WTC11 (cell line): ENCODE data around the gene SYTL5. TPM values are rescaled to one million over a fixed set of nuclear protein-coding genes. Genes with fewer than 3 reads are reported as not detected.

Source experiments
- ATAC-seq: fragments of 200-7000 bp; cut with Tn5 transposase; 2 replicates; pipeline ENCODE4 v1.10.0; 2021; ENCODE audit warnings: mild to moderate bottlenecking, moderate library complexity
- CTCF ChIA-PET: fragments of 300-600 bp; sonication (Branson Sonifier 250); formaldehyde crosslinking; loops from one replicate; lab custom pipeline; 2021; ENCODE audit warnings: antibody characterized with exemption; lab: Charles Lee
- POLR2A ChIA-PET: fragments of 350-600 bp; sonication (Branson Sonifier 250); formaldehyde crosslinking; loops from one replicate; lab custom pipeline; 2021; ENCODE audit warnings: antibody characterized with exemption; lab: Charles Lee
- DNase-seq: peaks from one replicate; pipeline ENCODE4 v3.0.0; 2021; ENCODE audit warnings: low spot score
- H3K27ac Mint-ChIP-seq: 2 replicates; pipeline ENCODE4 v1.8.0; 2021; ENCODE audit warnings: mixed read lengths
- H3K27me3 Mint-ChIP-seq: 2 replicates; pipeline ENCODE4 v1.8.0; 2021; ENCODE audit warnings: low read depth, mild to moderate bottlenecking, moderate library complexity, mixed read lengths
- H3K36me3 Mint-ChIP-seq: 2 replicates; pipeline ENCODE4 v1.8.0; 2021; ENCODE audit warnings: mixed read lengths
- H3K4me1 Mint-ChIP-seq: 2 replicates; pipeline ENCODE4 v1.8.0; 2022; ENCODE audit warnings: mixed read lengths
- H3K4me3 Mint-ChIP-seq: 2 replicates; pipeline ENCODE4 v1.8.0; 2021; ENCODE audit warnings: mild to moderate bottlenecking, moderate library complexity, mixed read lengths
- H3K9me3 Mint-ChIP-seq: 2 replicates; pipeline ENCODE4 v1.8.0; 2021; ENCODE audit warnings: mixed read lengths
- CBFB ChIP-seq: sonication (generic); formaldehyde crosslinking; IDR thresholded peaks from 2 replicates; pipeline ENCODE4 v1.8.1; 2022; ENCODE audit warnings: mild to moderate bottlenecking, low read depth, missing genetic modification reagents
- ESRRA ChIP-seq: sonication (generic); formaldehyde crosslinking; IDR thresholded peaks from 2 replicates; pipeline ENCODE4 v1.8.1; 2022; ENCODE audit warnings: mild to moderate bottlenecking, missing genetic modification reagents, borderline replicate concordance
- ETV6 ChIP-seq: sonication (generic); formaldehyde crosslinking; IDR thresholded peaks from 2 replicates; pipeline ENCODE4 v1.8.1; 2022; ENCODE audit warnings: mild to moderate bottlenecking, missing genetic modification reagents
- GTF2I ChIP-seq: fragments of 250-450 bp; sonication (Bioruptor Pico); conservative IDR thresholded peaks from 2 replicates; pipeline ENCODE4 v1.4.0; 2021; ENCODE audit warnings: mild to moderate bottlenecking
- RORB ChIP-seq: fragments of 250-450 bp; sonication (Bioruptor Pico); IDR thresholded peaks from 2 replicates; pipeline ENCODE4 v1.9.0; 2021; ENCODE audit warnings: mild to moderate bottlenecking
- SMAD4 ChIP-seq: sonication (generic); formaldehyde crosslinking; IDR thresholded peaks from 2 replicates; pipeline ENCODE4 v1.8.0; 2022; ENCODE audit warnings: mild to moderate bottlenecking, missing genetic modification reagents
- SOX15 ChIP-seq: fragments of 250-450 bp; sonication (Bioruptor Pico); IDR thresholded peaks from 2 replicates; pipeline ENCODE4 v1.9.0; 2021; ENCODE audit warnings: mild to moderate bottlenecking
- SP1 ChIP-seq: sonication (generic); formaldehyde crosslinking; conservative IDR thresholded peaks from 2 replicates; pipeline ENCODE4 v1.8.1; 2022; ENCODE audit warnings: missing genetic modification reagents
- TCF7 ChIP-seq: sonication (generic); formaldehyde crosslinking; IDR thresholded peaks from 2 replicates; pipeline ENCODE4 v1.8.0; 2022; ENCODE audit warnings: mild to moderate bottlenecking, low read depth, missing genetic modification reagents, moderate library complexity
- TP53 ChIP-seq: sonication (generic); formaldehyde crosslinking; IDR thresholded peaks from 2 replicates; pipeline ENCODE4 v1.8.1; 2023; ENCODE audit warnings: mild to moderate bottlenecking, missing genetic modification reagents
- ZBTB21 ChIP-seq: sonication (generic); formaldehyde crosslinking; IDR thresholded peaks from 2 replicates; pipeline ENCODE4 v1.8.1; 2023; ENCODE audit warnings: mild to moderate bottlenecking, missing genetic modification reagents, borderline replicate concordance
- ZNF232 ChIP-seq: sonication (generic); formaldehyde crosslinking; IDR thresholded peaks from 2 replicates; pipeline ENCODE4 v1.8.0; 2022; ENCODE audit warnings: mild to moderate bottlenecking, missing genetic modification reagents
- total RNA-seq: library from RNA; stranded (reverse); gene quantifications from 3 replicates; pipeline ENCODE4 v1.2.3, GENCODE V29; 2021
- TF ChIP-seq, protein P1 (sequence below): sonication (generic); formaldehyde crosslinking; IDR thresholded peaks from 2 replicates; pipeline ENCODE4 v1.8.1; 2022; ENCODE audit warnings: low read depth, mild to moderate bottlenecking, moderate library complexity, missing genetic modification reagents, borderline replicate concordance
- TF ChIP-seq, protein P2 (sequence below): sonication (generic); formaldehyde crosslinking; IDR thresholded peaks from 2 replicates; pipeline ENCODE4 v1.8.1; 2022; ENCODE audit warnings: mild to moderate bottlenecking, moderate library complexity, missing genetic modification reagents
- TF ChIP-seq, protein P3 (sequence below): sonication (generic); formaldehyde crosslinking; IDR thresholded peaks from 2 replicates; pipeline ENCODE4 v1.8.1; 2023; ENCODE audit warnings: mild to moderate bottlenecking, missing genetic modification reagents, moderate library complexity
- TF ChIP-seq, protein P4 (sequence below): sonication (generic); formaldehyde crosslinking; IDR thresholded peaks from 2 replicates; pipeline ENCODE4 v1.8.1; 2023; ENCODE audit warnings: mild to moderate bottlenecking, missing genetic modification reagents

Gene SYTL5
- total RNA-seq, 1 experiment from 2014 or later: 0.26 TPM

DNA sequence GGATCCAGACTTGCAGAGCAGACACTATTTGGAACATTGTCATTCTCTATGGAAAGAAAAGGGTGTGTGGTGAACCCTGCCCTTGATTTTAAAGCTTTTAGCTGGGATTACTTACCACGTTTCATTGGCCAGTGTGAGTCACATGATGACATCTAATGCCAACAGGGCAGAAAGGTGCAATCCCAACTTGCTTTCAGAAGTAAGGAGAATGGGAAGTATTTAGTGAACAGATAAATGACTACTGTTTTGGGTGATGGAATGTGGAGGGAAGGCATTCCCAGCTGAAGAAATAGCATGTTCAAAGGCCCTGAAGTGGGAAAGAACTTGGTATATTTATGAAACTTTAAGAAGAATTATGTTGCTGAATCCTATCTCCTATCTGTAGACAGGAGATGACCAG is 44.5 kb downstream of the SYTL5 start (continued):
- TF ChIP-seq, protein P1, sequence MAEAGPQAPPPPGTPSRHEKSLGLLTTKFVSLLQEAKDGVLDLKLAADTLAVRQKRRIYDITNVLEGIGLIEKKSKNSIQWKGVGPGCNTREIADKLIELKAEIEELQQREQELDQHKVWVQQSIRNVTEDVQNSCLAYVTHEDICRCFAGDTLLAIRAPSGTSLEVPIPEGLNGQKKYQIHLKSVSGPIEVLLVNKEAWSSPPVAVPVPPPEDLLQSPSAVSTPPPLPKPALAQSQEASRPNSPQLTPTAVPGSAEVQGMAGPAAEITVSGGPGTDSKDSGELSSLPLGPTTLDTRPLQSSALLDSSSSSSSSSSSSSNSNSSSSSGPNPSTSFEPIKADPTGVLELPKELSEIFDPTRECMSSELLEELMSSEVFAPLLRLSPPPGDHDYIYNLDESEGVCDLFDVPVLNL (CRISPR knock-in tag): no peak
- TF ChIP-seq, protein P2, sequence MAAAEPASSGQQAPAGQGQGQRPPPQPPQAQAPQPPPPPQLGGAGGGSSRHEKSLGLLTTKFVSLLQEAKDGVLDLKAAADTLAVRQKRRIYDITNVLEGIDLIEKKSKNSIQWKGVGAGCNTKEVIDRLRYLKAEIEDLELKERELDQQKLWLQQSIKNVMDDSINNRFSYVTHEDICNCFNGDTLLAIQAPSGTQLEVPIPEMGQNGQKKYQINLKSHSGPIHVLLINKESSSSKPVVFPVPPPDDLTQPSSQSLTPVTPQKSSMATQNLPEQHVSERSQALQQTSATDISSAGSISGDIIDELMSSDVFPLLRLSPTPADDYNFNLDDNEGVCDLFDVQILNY: no peak
- TF ChIP-seq RORB (CRISPR knock-in tag) (no peak), SMAD4 (CRISPR knock-in tag) (no peak), GTF2I (CRISPR knock-in tag) (no peak), ZBTB21 (CRISPR knock-in tag) (no peak), CBFB (CRISPR knock-in tag) (no peak), ZNF232 (no peak), TCF7 (CRISPR knock-in tag) (no peak)
- TF ChIP-seq, protein P3, sequence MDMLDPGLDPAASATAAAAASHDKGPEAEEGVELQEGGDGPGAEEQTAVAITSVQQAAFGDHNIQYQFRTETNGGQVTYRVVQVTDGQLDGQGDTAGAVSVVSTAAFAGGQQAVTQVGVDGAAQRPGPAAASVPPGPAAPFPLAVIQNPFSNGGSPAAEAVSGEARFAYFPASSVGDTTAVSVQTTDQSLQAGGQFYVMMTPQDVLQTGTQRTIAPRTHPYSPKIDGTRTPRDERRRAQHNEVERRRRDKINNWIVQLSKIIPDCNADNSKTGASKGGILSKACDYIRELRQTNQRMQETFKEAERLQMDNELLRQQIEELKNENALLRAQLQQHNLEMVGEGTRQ: no peak

DNA sequence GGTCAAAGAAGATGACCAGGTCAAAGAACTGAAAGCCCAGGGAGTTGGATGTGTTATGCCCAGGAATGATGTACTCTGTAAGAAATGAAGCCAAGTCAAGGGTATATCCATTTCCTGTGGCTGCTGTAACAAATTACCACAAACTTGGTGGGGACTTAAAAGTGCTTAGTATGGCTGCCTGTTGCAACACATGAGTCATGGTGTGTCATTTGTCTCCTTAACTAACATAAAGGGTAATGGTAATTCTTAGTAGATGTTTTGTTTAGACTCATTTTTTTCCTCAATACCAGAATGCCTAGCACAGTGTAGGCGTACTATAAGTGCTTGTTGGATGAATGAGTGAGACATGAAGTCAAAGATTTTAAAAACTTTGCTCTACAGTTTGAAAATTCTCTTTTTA is 45.7 kb downstream of the SYTL5 start:
- POLR2A ChIA-PET: no interaction called here
- DNase-seq (no peak), ATAC-seq (no peak)
- Mint-ChIP-seq H3K9me3 (no peaks in the 10 kb centered on the region), H3K4me1 (peaks cover 3% of the 10 kb centered on the region; the same call in 1 of the 2 replicates), H3K36me3 (no peaks in the 10 kb centered on the region), H3K27me3 (no peaks in the 10 kb centered on the region), H3K27ac (no peak overlapping the region), H3K4me3 (no peak overlapping the region)
- TF ChIP-seq TP53 (CRISPR knock-in tag) (no peak), SP1 (CRISPR knock-in tag) (no peak), ETV6 (CRISPR knock-in tag) (no peak), SOX15 (CRISPR knock-in tag) (no peak), ESRRA (CRISPR knock-in tag) (no peak)
- TF ChIP-seq, protein P4, sequence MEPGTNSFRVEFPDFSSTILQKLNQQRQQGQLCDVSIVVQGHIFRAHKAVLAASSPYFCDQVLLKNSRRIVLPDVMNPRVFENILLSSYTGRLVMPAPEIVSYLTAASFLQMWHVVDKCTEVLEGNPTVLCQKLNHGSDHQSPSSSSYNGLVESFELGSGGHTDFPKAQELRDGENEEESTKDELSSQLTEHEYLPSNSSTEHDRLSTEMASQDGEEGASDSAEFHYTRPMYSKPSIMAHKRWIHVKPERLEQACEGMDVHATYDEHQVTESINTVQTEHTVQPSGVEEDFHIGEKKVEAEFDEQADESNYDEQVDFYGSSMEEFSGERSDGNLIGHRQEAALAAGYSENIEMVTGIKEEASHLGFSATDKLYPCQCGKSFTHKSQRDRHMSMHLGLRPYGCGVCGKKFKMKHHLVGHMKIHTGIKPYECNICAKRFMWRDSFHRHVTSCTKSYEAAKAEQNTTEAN (CRISPR knock-in tag): no peak
- CTCF ChIA-PET: no interaction called here

DNA sequence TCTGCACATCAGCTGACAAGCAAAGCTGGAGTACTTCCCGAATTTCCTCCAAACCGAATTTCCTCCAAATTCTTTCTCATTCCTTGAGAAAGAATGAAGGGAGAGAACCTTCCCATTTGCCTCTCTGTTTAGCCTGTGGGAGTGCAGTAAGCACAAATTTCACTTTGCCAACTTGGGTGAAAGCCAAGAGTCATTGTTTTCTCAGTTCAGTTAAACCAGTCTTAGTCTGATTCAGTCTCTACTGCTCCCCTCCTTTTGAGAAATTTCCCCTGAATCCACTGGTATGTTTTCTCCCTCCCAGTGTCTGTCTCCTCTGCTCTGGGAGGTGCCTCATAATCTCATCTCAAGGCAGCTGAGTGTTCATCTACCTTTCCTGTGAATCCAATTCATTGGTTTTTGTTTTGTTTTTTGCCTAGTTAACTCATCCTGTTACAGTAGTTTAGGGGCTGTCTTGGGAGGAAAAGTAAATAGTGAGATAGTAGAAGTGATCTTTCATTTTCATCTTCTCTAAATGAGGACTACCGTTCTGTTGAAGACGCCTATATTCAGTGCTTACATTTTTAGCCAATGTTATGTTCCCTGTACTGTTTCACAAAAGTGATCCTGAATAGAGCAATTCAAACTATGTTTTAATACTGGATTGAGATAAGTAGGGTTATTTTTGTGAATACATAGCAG is 49.0 kb downstream of the SYTL5 start:
- DNase-seq (no peak), ATAC-seq (no peak)
- Mint-ChIP-seq H3K27me3 (no peaks in the 10 kb centered on the region), H3K27ac (no peak overlapping the region)
- CTCF ChIA-PET: no interaction called here
- TF ChIP-seq, protein P1 (CRISPR knock-in tag): no peak
- TF ChIP-seq, all 79 proteins: peak for 0
- POLR2A ChIA-PET: no interaction called here
- Mint-ChIP-seq H3K4me3 (no peak overlapping the region), H3K9me3 (no peaks in the 10 kb centered on the region), H3K4me1 (peaks cover 3% of the 10 kb centered on the region; the same call in 1 of the 2 replicates), H3K36me3 (no peaks in the 10 kb centered on the region)
